ENCODE results near the gene MRPL51. TPM values are rescaled to one million over a fixed set of nuclear protein-coding genes. Genes with fewer than 3 reads are reported as not detected.

MRPL51 gene
- total and polyA plus RNA-seq, 2 donors (not counting 1 experiment from before 2014, with no cell fraction given), result 18.6 to 72.6 TPM

GRCh38 chr12:6539314-6539682 is 46.2 kb upstream of the MRPL51 start:
- ChIA-PET POLR2A (interaction anchor here (1.1 to 3.4 kb wide), 2 partner anchors 29 to 69 kb away, joined by 4 to 19 read pairs; partner anchors contain the start of genes NOP2 and VAMP1), CTCF (interaction anchor here (0.5 to 7.0 kb wide), 21 partner anchors 13 to 1438 kb away, joined by 3 to 222 read pairs (median 5); partner anchors contain the start of genes CD27, IFFO1, MRPL51 and TAPBPL)
- H3K27ac ChIP-seq (ENCODE audit: low read length in 2 of 2), result no peak overlapping the region
- H3K4me2 ChIP-seq (replicated peaks; ENCODE audit: low read depth, low read length, poor library complexity, severe bottlenecking), result no peak overlapping the region
- H3K9me3 Mint-ChIP-seq (ENCODE audit: insufficient read depth), result no peaks in the 10 kb centered on the region
- peaks cover 31% of the 10 kb centered on the region for H4K20me1 ChIP-seq (ENCODE audit: control insufficient read depth, insufficient read depth, low read length, poor library complexity, severe bottlenecking)
- H3K9me3 ChIP-seq (ENCODE audit: control extremely low read depth in 1 of 3, control insufficient read depth in 2 of 3, insufficient read depth in 1 of 3, low read length in 2 of 3), result no peaks in the 10 kb centered on the region
- peaks cover 24 to 35% of the 10 kb centered on the region in 2 donors for H3K4me1 ChIP-seq (ENCODE audit: control insufficient read depth in 2 of 2, insufficient read depth in 2 of 2, low read length in 2 of 2)
- 71% methylated on average over 5 of the region's 5 CpGs for WGBS (ENCODE audit: insufficient coverage)
- no peaks in the 10 kb centered on the region for H3K27me3 Mint-ChIP-seq
- peaks cover 45% of the 10 kb centered on the region for H3K4me1 Mint-ChIP-seq
- H3K79me2 ChIP-seq (ENCODE audit: control insufficient read depth, insufficient read depth, low read length), result peaks cover 10% of the 10 kb centered on the region
- intact Hi-C loops (cut with micrococcal nuclease), result loop anchor here (2.0 to 5.0 kb wide), 2 partner anchors 252 to 342 kb away; no protein-coding TSS in a partner anchor
- no peak overlapping the region for H2AFZ ChIP-seq (ENCODE audit: insufficient read depth, low read depth, low read length, poor library complexity, severe bottlenecking)
- H3K9ac ChIP-seq (ENCODE audit: low read length), result no peak overlapping the region
- H3K27ac Mint-ChIP-seq, result peak overlapping the region; percentile 37
- no peaks in the 10 kb centered on the region for H3K27me3 ChIP-seq (replicated peaks in 1 of 4; ENCODE audit: control extremely low read depth in 1 of 4, control insufficient read depth in 3 of 4, insufficient read depth in 4 of 4, low read length in 3 of 4)
- ATAC-seq (ENCODE audit: low read depth), result no peak
- no peak overlapping the region for H3K4me3 ChIP-seq (ENCODE audit: control extremely low read depth in 1 of 5, extremely low read depth in 1 of 5, insufficient read depth in 1 of 5, low read depth in 2 of 5, low read length in 4 of 5)
- peaks cover 0 to 41% of the 10 kb centered on the region in 2 experiments for H3K36me3 ChIP-seq (replicated peaks in 1 of 2; ENCODE audit: control extremely low read depth in 1 of 2, control insufficient read depth in 1 of 2, extremely low read depth in 1 of 2, insufficient read depth in 2 of 2, low read length in 1 of 2)
- H3K4me3 Mint-ChIP-seq, result no peak overlapping the region
- no peak for DNase-seq
- no peak for TF ChIP-seq EZH2 (IDR thresholded peaks at IDR 0.05; ENCODE audit: borderline replicate concordance, insufficient read depth, low read depth, low read length, poor library complexity, severe bottlenecking)
- TF ChIP-seq, protein P1, sequence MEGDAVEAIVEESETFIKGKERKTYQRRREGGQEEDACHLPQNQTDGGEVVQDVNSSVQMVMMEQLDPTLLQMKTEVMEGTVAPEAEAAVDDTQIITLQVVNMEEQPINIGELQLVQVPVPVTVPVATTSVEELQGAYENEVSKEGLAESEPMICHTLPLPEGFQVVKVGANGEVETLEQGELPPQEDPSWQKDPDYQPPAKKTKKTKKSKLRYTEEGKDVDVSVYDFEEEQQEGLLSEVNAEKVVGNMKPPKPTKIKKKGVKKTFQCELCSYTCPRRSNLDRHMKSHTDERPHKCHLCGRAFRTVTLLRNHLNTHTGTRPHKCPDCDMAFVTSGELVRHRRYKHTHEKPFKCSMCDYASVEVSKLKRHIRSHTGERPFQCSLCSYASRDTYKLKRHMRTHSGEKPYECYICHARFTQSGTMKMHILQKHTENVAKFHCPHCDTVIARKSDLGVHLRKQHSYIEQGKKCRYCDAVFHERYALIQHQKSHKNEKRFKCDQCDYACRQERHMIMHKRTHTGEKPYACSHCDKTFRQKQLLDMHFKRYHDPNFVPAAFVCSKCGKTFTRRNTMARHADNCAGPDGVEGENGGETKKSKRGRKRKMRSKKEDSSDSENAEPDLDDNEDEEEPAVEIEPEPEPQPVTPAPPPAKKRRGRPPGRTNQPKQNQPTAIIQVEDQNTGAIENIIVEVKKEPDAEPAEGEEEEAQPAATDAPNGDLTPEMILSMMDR (IDR thresholded peaks at IDR 0.05), result no peak
